ENCODE measurements around the gene AHRR. TPM values are rescaled to one million over a fixed set of nuclear protein-coding genes. Genes with fewer than 3 reads are reported as not detected.

Gene AHRR
- total RNA-seq, 1 donor from 2014 or later: 8.4 TPM

DNA sequence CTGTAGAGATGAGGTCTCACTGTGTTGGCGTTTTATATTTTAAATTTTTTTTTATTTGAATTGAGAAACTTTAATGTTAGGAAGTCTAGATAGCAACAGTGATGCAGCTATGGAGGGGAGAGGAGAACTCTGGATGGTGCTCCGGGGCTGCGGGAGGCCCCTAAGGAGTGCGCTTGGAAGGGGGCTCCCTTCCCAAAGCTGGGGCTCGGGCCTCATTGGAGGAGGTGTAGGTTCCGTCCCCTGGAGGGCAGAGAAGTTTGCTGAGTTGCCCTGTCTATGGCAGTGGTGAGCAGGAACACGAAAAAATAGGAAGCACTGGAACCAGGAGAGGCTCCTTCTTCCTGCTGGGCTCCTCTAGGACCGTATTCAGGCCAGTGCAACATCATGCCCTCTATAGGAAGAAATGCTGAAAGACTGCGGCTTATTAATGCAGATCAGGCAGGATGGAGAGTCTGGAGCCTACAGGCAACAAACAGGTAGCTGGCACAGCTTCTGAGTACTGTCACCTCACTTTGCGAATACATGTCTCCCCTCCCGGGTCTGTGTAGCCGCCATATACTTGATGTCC is 16.1 kb downstream of the AHRR start:
- no peak overlapping the region for H3K4me3 ChIP-seq
- H3K27ac ChIP-seq: no peak overlapping the region
- H3K36me3 ChIP-seq: no peaks in the 10 kb centered on the region
- no peaks in the 10 kb centered on the region for H3K9me3 ChIP-seq
- ATAC-seq (peak; percentile 33 to 51), DNase-seq (no peak)
- H3K4me1 ChIP-seq: no peaks in the 10 kb centered on the region
- TF ChIP-seq, protein P1, sequence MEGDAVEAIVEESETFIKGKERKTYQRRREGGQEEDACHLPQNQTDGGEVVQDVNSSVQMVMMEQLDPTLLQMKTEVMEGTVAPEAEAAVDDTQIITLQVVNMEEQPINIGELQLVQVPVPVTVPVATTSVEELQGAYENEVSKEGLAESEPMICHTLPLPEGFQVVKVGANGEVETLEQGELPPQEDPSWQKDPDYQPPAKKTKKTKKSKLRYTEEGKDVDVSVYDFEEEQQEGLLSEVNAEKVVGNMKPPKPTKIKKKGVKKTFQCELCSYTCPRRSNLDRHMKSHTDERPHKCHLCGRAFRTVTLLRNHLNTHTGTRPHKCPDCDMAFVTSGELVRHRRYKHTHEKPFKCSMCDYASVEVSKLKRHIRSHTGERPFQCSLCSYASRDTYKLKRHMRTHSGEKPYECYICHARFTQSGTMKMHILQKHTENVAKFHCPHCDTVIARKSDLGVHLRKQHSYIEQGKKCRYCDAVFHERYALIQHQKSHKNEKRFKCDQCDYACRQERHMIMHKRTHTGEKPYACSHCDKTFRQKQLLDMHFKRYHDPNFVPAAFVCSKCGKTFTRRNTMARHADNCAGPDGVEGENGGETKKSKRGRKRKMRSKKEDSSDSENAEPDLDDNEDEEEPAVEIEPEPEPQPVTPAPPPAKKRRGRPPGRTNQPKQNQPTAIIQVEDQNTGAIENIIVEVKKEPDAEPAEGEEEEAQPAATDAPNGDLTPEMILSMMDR (IDR thresholded peaks at IDR 0.05): peak; percentile 18
- intact Hi-C loops (cut with DNase I): no loop called here
- H3K27me3 ChIP-seq (ENCODE audit: low read depth): no peaks in the 10 kb centered on the region

DNA sequence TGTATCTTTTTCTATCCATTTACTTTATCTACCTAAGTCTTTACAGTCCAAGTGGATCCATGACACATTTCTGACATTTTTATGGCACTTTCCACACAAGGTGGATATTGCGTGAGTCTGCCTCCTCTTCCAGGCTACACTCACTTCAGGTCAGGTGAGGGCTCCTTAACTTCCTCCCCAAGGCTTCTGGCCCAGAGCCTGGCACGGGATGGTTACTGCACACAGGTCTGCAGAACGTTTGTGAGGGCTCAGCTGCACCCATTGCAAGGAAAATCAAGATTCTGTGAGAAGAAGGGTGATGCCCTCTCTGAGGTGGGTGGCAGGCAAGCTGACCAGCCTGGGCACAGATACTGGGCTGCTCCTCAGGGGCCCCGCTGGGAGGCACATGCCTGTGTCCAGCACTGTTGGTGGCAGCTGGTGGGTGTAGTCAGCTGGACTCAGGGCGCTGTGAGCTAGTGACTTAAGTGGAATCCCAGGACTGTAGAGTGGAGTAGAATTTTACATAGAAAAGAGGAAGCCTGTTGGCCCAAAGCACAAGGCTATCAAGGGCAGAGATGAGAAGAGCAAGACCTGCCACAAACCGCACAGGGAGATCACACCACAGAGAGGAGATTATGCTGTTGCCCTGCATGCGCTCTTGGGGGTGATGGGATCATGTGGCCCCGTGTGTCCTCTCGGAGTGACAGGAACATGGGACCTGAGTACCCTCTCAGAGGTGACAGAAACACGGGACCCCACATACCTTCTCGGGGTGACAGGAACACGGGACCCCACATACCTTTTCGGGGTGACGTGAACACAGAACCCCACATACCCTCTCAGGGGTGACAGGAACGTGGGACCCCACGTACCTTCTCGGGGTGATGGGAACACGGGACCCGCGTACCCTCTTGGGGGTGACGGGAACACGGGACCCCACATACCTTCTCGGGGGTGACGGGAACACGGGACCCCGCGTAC is 21.3 kb downstream of the AHRR start:
- H3K4me1 ChIP-seq: peaks cover 7% of the 10 kb centered on the region
- no peaks in the 10 kb centered on the region for H3K9me3 ChIP-seq
- H3K36me3 ChIP-seq: peaks cover 7% of the 10 kb centered on the region
- peak overlapping the region; percentile 61 for H3K4me3 ChIP-seq
- no peaks in the 10 kb centered on the region for H3K27me3 ChIP-seq (ENCODE audit: low read depth)
- H3K27ac ChIP-seq: no peak overlapping the region
- intact Hi-C loops (cut with DNase I): no loop called here
- TF ChIP-seq, protein P1 (IDR thresholded peaks at IDR 0.05): no peak
- ATAC-seq (peak in 1 of 2 donors; percentile 6), DNase-seq (no peak)

DNA sequence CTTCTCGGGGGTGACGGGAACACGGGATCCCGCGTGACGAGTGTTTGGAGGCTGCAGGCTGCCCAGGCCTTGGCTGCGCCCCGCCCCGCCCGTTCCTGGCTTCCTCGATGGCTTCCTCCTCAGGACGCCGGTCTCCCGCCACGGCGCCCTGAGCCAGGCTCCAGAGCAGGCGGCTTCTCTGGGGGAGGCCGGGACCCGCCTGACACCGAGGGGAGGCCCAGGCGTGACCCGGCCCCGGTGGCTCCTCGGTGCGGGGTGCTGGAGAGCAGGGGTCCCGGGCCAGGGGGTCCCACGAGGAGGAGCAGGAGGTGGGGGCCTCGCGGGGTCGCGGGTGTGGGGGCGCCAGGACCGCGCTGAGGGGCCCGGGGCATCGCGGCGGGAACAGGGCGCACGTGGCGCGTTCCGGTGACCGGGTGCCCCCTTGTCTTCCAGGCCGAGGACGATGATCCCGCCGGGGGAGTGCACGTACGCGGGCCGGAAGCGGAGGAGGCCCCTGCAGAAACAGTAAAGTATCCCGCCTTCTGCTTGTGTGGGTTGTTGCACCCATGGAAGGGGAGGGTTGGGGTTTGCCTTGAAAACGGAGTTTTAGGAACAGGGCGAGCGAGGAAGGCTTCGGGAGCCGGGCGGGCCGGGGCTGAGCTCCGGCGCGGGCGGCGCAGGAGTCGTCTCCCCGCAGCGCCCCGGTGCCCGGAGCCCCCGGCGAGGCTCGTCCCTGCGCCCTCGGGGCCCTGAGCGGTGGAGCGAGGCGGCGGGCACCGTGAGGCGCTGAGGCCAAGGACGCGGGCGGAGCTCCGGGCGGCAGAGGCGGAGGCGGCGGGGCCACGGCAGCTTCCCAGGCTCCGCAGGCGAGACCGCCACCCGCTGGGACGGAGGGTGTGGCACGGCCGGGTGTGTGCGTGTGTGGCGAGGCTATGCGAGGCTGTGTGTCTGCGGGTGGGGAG is 22.2 kb downstream of the AHRR start:
- TF ChIP-seq, protein P1 (IDR thresholded peaks at IDR 0.05): no peak
- Histone ChIP-seq H3K36me3 (peaks cover 7% of the 10 kb centered on the region), H3K9me3 (no peaks in the 10 kb centered on the region), H3K4me1 (peaks cover 7% of the 10 kb centered on the region), H3K4me3 (peak overlapping the region; percentile 61), H3K27me3 (ENCODE audit: low read depth) (no peaks in the 10 kb centered on the region), H3K27ac (no peak overlapping the region)
- intact Hi-C loops (cut with DNase I): no loop called here
- peak; percentile 76 for DNase-seq
- peak; percentile 91 for ATAC-seq

GRCh38 chr5:344668-345067 is 23.2 kb downstream of the AHRR start:
- H3K27me3 ChIP-seq (ENCODE audit: low read depth): no peaks in the 10 kb centered on the region
- DNase-seq (no peak), ATAC-seq (peak in 1 of 2 donors; percentile 20)
- no peak overlapping the region for H3K27ac ChIP-seq
- TF ChIP-seq, protein P1 (IDR thresholded peaks at IDR 0.05): no peak
- intact Hi-C loops (cut with DNase I): no loop called here
- peaks cover 7% of the 10 kb centered on the region for H3K4me1 ChIP-seq
- H3K9me3 ChIP-seq: no peaks in the 10 kb centered on the region
- H3K36me3 ChIP-seq: peaks cover 7% of the 10 kb centered on the region
- H3K4me3 ChIP-seq: no peak overlapping the region

Measured in lower lobe of right lung (tissue), 2 donors.